Measurements from ENCODE around the gene BCL11A.

DNA sequence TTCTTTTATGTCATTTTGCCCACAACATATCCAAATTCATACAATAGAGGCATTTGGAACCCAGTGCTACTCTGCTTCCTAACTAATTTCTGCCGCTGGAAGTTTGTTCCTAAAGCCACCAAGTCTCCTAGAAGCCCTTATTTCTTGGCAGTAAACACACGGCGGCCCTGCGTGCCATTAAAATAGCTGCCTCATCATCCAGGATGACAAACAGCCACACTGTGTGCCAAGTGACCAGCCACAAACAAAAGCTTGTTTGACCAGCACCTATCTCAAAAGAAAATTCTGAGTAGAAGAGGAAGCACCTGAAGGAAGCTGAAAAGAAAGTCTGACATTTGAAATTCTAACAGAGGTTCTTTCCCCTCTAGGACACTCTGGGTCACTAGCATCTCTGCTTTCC lies 64.2 kb downstream of the BCL11A start:
- TF ChIP-seq POLR2A (IDR thresholded peaks at IDR 0.05): no peak
- TF ChIP-seq, protein P1, sequence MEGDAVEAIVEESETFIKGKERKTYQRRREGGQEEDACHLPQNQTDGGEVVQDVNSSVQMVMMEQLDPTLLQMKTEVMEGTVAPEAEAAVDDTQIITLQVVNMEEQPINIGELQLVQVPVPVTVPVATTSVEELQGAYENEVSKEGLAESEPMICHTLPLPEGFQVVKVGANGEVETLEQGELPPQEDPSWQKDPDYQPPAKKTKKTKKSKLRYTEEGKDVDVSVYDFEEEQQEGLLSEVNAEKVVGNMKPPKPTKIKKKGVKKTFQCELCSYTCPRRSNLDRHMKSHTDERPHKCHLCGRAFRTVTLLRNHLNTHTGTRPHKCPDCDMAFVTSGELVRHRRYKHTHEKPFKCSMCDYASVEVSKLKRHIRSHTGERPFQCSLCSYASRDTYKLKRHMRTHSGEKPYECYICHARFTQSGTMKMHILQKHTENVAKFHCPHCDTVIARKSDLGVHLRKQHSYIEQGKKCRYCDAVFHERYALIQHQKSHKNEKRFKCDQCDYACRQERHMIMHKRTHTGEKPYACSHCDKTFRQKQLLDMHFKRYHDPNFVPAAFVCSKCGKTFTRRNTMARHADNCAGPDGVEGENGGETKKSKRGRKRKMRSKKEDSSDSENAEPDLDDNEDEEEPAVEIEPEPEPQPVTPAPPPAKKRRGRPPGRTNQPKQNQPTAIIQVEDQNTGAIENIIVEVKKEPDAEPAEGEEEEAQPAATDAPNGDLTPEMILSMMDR (IDR thresholded peaks at IDR 0.05): no peak
